Umbilical cord (tissue), 2 donors: ENCODE data around the gene GUK1. TPM values are rescaled to one million over a fixed set of nuclear protein-coding genes. Genes with fewer than 3 reads are reported as not detected.

Experiments
- DNase-seq: peaks from one replicate; pipeline ENCODE4 v3.0.0-alpha.2; 2015; ENCODE audit warnings: low spot score
- total RNA-seq: library from RNA; depleted of rRNA; stranded (reverse); fragments of >200 nt; gene quantifications from one replicate; pipeline ENCODE4 v1.2.3, GENCODE V29; 2014; ENCODE audit warnings: low replicate concordance; ENCODE audit not compliant: insufficient read depth

Gene GUK1
- total RNA-seq = 239 TPM

- DNase-seq = peak; percentile 99
These were observed at the start of gene GUK1 for GRCh38 chr1:228139931-228140723. GUK1 (plus strand) TSS chr1:228140279; CDS start chr1:228140303, 24 bp downstream.

GRCh38 chr1:228090613-228091081 is 49.4 kb upstream of the GUK1 start:
- no peak for DNase-seq

- DNase-seq = no peak
These were observed 49.0 kb upstream of the GUK1 start for GRCh38 chr1:228091084-228091483.

GRCh38 chr1:228092342-228093049 is 47.6 kb upstream of the GUK1 start:
- DNase-seq = no peak

- DNase-seq = peak; percentile 41
These were observed 46.8 kb upstream of the GUK1 start for GRCh38 chr1:228093050-228093906.

- DNase-seq = no peak
These were observed 45.6 kb upstream of the GUK1 start for GRCh38 chr1:228094432-228095016.

GRCh38 chr1:228095161-228095560 is 44.9 kb upstream of the GUK1 start:
- DNase-seq = no peak

GRCh38 chr1:228095938-228096337 is 44.1 kb upstream of the GUK1 start:
- no peak for DNase-seq

GRCh38 chr1:228096416-228097332 is 43.4 kb upstream of the GUK1 start:
- DNase-seq = no peak

GRCh38 chr1:228097333-228098081 is 42.6 kb upstream of the GUK1 start:
- DNase-seq = no peak

GRCh38 chr1:228098323-228098931 is 41.7 kb upstream of the GUK1 start:
- no peak for DNase-seq

GRCh38 chr1:228099331-228099732 is 40.7 kb upstream of the GUK1 start:
- DNase-seq = no peak

- DNase-seq = no peak
These were observed 39.1 kb upstream of the GUK1 start for GRCh38 chr1:228100822-228101613.

- DNase-seq = no peak
These were observed 38.5 kb upstream of the GUK1 start for GRCh38 chr1:228101614-228101993.

GRCh38 chr1:228101994-228102790 is 37.9 kb upstream of the GUK1 start:
- no peak for DNase-seq

GRCh38 chr1:228102791-228103620 is 37.1 kb upstream of the GUK1 start, which contains the start of gene C1orf35:
C1orf35 (minus strand) TSS chr1:228103325; CDS start chr1:228103227, 98 bp downstream.
- DNase-seq = peak; percentile 98
